Brain pericyte (primary cell): ENCODE data around the gene C1orf50.
"Not testable (repeated sequence)": the region's sequence is repeated elsewhere in the genome, so short reads cannot be mapped to it uniquely, and the experiment has no call there.

Source experiments
- DNase-seq: peaks from one replicate; pipeline ENCODE4 v3.0.0-alpha.2; 2012; ENCODE audit warnings: low read depth, low spot score

The C1orf50 gene

DNA sequence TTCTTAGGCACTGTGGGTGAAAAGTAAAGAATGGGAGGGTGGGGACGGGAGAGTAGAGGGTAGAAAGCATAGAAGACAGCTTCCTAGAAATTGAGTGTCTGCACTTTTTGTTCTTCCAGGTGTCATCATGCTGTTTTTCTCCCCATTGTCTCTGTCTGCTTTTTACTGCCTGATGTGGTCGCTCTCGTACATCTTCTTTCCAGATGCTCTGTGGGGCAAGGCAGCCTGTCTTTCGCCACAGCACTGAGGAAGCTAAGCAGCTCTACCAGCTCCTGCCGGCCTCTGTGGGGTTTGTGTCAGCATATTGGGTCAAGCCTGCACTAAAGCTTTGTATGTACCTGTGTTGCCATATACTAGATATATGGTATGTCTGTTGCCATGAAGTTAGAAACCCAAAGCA, 30.9 kb downstream of the C1orf50 start:
- DNase-seq = no peak

DNA sequence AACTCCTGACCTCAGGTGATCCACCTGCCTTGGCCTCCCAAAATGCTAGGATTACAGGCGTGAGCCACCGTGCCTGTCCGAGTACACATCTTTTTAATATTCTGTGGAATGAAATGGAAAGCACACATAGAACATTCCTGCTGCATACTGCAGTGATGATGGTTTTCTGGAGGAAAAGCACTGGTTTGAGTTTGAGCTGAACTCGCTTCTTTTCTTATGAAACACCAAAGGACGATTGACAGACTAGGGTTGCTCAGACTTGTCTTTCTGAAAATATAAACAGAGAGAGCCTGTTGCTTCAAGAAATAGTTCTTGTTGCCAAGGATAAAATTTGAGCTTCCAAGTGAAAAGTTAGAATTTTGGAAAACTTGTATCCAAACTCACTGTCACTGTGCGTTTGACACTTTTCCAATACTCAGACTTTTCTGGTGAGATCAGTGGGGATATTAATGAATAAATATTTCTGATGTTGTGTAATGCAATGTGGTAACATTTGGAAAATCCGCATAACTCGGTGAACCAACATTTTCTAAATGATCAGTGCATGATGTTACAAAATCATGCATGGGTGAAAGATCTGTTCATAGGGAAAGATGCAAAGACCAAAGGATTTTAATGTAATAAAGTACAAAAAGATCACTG, 34.9 kb downstream of the C1orf50 start:
- DNase-seq = no peak

DNA sequence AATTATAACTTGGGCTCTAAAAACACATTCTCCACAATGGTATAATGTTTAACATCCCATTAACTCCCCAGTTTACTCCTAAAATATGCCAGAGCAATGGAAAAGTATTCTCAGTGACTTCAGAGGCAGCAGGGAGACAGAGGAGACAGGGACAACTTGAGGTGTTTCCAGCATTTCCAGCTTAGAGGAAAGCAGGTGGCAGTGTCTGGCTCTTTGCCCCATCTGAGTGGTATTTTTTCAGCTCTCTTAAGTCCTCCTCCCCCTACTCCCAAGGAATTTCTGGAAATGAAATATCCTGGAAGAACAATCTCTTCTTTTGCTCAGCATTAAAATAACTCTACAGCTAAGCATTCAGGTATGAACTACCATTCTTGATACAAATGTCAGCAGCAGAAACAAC, 39.1 kb downstream of the C1orf50 start:
- no peak for DNase-seq

DNA sequence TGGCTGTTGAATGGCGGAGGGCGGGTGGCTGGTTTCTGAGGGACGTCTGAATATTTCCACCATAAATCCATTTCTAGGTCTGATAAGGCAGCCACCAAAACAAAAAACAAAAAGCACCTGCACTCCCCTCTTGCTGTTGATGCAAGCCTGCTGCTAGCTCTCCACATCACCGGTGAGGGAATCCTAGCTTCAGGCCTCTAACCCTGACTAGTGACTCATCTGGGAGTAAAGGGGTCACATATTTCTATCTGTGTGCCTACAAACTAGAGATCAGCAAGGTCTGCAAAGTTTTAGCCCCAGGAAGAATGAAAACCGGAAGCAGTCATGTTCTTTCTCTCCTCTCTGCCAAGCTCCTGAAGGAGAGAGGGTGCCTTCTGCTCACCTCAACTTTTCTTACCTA, 39.5 kb downstream of the C1orf50 start:
- DNase-seq = no peak

DNA sequence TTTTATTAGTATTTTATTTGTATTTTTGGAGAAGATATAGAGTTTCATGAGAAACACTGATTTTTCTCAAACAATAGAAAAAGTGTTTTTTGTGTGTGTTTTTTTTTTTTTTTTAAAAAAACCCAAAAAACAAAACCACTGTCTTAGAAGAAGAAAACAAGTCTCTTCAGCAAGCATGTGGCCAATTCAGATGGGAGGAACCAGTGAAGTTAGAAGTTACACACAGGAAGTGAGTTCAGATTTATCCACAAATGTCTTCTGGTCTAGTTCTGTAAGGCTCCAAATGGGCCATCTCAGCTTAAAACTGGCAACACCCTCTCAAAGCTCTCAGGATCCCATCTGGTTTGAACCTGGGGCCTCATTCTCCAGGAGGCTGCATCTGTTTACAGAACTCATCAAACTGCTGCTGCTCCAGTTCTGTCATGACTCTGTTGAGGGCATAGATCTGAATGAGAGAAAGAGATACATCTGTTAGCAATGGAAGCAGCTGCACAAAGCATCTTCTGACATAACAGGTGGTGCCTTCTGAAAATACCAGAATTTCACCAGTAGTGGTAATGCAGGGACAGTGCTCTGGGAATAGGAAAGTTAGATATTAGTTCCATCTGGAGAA, 40.1 kb downstream of the C1orf50 start:
- DNase-seq = no peak

DNA sequence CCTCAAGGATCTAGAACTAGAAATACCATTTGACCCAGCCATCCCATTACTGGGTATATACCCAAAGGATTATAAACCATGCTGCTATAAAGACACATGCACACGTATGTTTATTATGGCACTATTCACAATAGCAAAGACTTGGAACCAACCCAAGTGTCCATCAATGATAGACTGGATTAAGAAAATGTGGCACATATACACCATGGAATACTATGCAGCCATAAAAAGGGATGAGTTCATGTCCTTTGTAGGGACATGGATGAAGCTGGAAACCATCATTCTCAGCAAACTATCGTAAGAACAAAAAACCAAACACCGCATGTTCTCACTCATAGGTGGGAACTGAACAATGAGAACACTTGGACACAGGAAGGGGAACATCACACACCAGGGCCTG, 47.8 kb downstream of the C1orf50 start:
- DNase-seq = not testable (repeated sequence)

DNA sequence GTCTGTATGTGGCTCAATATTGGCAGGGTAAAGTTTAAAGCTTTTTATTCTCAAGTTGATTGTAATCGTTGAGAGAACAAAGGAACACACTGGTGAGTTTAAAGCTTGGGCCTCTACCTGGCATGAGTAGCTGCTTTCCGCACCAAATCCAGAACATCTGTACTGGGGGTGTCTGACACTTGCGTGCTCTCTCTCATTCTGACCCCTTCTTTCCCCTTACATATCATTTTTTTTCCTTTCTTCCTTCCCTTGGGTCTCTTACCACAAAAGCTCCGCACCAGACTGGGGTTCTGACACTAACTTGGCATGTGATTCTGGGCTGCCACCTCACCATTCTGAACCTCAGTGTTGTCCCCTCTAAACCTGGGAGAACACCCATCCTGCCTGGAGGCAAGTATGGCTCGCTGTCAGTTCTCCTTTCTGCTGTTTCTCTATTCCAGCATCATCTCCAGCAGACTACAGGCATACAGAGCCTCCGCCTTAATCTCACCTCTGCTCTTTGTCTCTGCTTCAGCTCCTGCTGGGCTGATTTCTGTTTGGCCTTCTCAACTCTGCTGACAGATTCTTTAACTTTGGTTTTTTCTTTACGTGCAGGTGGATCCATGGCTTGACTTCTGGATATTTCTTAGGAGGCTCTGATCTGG, 49.0 kb downstream of the C1orf50 start:
- DNase-seq = no peak

DNA sequence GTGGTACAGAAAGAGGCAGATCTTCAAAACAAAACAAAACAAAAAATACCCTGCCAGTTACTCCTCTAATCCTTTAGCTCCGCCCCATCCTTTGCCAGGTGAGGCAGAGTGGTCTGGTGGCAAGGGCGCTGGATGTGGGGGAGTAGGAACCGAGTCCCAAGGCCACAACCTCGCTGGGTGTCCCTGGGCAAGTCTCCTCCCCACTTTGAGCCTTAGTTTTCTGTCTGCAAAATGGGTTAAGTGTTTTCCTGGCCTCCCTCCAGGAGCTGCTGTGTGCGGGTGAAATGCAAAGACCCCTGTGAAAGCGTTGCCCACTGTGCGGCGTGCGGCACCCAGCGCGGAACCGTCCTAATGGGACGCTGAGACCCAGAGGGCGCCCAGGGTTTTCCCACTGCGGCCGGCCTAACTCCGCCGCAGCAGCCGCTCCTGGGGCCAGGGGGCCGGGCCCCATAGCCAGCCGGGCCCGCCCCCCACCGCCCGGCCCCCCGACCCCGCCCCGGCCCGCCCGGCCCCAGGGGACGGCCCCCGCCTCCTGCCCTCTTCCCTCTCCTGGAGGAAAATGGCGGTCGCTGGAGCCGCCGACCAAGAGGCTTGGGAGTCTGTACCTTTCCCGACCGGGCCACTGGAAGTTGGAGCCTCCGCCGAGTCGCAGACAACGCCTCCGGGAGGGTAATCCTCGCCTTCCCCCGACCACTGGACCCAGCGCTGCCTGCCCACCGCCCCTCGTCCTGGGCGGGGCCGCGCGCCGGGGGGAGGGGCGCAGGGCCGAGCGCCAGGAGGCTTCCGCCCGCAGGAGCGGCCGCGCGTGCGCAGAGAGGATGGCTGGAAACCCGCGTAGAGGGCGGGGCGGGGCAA, 49.8 kb downstream of the C1orf50 start, which contains the start of the genes ERMAP and SVBP:
Gene ERMAP (plus strand): TSS at position 538 of the 855 bp plus-strand sequence. CDS start 13,327 bp downstream, outside the sequence.
Gene SVBP (minus strand): TSS at position 813 of the 855 bp plus-strand sequence. CDS start 853 bp downstream, outside the sequence.
- DNase-seq = peak; percentile 49

DNA sequence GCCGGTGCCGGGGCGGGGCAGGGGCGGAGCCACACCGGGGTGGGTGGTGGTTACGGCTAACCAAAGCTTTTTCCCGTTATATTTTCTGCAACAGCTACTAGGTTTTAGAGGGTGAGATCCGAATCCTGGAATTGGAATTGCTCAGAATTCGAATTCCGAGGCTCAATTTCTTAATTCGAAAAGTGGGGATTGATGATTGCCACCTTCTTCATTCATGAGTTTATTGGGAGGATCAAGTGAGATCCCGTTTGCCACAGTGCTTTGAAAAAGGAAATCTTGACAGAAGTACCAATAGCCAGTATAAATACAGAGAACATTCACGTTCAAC, 50.4 kb downstream of the C1orf50 start:
- no peak for DNase-seq

DNA sequence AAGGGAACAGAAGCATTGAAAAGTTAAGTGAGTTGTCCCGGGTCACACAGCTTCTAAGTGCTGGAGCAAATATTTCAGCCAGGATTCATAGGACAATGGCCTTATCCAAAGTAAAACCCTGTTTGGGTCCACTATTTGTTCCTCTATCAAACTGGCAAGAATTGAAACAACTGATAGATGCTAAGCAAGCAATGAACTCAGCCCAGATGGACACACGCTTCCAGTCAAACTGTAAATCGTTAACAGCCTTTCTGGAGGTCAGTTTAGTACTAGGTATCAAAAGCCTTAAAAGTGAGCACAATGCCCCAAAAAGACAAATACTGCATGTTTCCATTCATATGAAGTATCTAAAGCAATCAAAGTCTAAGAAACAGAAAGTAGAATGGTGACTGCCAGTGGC, 50.9 kb downstream of the C1orf50 start:
- DNase-seq = no peak

DNA sequence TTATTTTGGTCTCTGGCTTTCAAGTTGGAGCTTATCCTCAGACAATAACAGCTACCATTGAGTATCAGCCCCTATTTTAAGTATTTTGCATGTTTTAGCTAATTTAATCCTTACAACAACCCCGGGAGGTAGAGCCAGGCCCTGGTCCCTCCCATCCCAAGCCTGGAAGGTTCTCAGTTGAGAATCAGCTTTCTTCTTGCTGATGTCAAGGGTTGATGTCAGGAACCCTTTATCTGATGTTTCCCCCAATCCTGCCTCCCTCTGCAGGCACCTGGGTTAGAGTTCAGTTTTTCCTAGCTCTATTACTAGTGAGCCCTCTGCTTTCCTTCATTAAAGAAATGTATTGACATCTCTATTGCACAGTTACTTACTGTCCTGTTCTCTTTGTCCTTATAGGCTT, 53.8 kb downstream of the C1orf50 start:
- DNase-seq = no peak

DNA sequence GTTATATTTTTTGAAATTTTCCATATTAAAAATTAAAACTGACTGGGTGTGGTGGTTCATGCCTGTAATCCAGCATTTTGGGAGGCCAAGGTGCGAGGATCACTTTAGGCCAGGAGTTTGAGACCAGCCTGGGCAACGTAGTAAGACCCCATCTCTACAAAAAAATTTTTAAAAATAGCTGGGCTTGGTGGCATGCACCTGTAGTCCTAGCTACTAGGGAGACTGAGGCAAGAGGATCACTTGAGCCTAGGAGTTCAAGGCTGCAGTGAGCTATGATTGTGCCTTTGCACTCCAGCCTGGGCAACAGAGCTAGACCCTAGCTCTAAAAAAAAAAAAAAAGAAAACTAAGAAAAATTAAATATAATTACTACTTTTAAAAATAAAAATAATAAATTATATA, 54.6 kb downstream of the C1orf50 start:
- no peak for DNase-seq

DNA sequence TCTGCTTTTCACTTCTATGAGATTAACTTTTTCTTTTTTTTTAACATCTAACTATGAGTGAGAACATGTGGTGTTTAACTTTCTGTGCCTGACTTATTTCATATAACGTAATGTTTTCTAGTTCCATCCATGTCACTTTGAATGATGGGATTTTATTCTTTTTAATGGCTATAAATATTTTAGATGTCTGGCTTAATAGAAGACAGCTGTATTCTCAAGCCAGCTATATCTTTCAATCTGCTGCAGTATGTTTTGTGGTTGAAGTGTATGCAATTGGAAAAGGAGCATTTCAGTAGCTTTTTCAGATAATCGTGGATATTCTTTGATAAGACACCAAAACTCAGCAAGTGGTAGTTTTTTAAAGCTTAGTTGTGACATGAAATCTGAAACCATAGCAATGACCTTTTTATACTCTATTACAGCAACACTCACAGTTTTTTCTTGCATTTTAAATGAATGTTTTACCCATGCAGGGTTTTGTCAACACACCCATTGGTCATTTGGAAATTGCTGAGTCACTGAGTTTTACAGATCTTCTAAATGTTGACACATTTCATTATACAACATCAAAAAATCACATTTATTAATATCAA, 55.8 kb downstream of the C1orf50 start:
- no peak for DNase-seq

DNA sequence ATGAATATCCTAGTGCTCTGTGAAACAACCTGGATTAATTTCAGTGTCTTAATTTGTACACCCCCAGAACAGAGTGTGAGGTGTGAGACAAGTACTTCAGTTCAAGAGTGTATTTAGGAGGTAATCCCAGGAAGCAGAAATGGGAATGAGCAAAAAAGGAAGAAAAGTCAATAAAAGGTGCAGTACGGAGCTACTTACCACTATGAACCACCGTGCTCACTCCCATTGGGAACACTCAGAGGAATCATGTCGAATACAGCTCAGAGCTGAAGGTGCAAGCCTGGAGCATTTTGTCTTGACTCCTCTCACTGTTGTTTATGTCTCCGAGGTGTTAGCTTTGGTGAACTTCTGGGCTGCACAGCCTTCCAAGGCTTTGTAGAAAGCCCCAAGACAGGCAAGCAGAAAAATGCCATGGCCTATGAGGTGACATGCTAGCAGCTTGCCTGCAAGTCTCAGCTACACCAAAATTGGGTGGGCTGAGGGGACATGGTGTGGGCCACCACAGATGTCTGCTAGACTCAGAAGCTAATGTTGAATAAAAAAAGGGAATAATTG, 57.5 kb downstream of the C1orf50 start:
- DNase-seq = no peak

DNA sequence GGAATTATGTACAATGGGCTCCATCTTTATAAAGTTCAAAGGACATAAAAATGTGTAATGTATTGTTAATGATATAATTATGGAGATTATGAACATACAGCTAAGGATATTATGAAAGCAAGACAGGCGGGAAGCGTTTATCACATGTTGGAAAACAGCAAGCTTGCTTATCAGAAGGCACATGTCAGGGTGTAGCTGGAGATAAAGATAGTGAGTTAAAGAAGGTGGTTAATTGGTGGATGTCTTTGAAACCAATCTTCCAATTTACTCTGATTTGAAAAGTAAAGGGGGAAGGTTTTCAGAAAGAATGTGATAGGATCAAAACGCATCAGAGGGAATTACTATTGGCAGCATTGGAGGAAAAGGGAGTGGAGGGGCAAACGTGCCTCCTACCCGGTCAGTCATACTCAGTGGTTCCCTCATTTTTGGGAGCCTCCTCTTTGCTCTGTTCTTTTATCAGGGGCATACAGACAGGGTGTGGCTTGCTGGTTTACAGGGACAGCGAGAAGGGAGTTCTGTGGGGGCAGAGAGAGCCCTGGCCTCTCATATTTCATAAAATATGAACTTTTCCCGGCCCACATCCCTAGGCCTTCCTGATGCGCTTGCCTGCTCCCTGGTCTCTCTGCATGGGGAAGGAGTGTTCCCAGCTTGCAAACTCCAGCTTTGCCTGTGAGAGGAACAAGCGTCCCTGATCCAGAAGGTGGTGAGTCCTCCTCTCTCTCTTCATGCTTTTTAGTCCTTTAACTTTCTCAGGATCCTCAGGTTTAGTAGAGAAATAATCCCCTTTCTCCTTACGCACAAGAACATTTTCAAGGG, 58.2 kb downstream of the C1orf50 start:
- DNase-seq = no peak
